T47D (cell line): ENCODE data around the gene CHN1.

Experiments used
- DNase-seq, 2 experiments: peaks; one replicate each; pipeline versions ENCODE4 v3.0.0 to v3.0.0-alpha.2; 2011 to 2012; ENCODE audit warnings: low read depth in 1 of 2, low spot score in 1 of 2
- JUND ChIP-seq: IDR thresholded peaks from 2 replicates; pipeline ENCODE4 v1.6.1; 2012; ENCODE audit warnings: low read depth
- in situ Hi-C: cut with HindIII; loops from 2 replicates; pipeline ENCODE4 v1.10.0; 2016; ENCODE audit warnings: low sequenced_read_pairs, low pct_unique_long_range_greater_than_20kb

Gene CHN1

DNA sequence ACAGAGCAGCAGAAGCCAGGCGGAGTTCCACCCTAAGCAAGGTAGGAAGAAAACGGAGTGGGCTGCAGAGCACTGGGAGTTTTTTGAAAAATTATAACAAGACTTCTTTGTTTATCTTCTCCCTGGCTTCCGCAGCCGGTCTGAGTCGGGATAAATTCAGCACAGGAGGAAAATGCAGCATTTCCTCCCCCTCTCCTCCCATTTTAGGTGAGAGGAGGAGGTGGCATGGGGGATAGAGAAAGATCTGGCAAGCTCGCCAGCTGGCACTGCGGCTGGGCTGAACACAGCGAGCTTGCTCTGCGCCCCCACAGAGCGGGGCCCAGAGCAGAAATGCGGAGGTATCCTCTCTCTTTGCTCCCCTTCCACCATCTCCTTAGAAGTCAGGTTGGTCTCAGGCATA lies 223.2 kb downstream of the CHN1 start:
- no peak for DNase-seq

DNA sequence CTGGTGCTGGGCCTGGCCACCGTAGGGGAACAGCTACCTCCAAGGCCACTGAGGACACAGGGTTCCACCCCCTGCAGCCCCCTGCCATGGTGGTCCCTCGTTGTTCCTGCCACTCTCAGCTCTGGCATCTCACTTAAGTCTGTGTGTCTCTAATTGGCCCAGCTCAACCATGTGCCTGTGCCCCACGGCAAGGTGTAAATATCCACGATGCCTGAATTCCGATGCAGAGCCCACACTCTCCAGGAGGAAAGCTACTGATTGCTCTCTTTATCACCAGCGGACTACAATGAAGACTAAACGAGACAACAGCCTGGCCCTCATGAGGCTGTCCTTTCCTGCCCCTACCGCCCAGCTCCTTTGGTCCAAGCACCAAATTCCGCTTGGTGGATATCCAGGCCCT lies 223.9 kb downstream of the CHN1 start:
- in situ Hi-C loops: no loop called here
- no peak for DNase-seq

More for the DNA sequence above, 223.2 kb downstream of the CHN1 start:
- in situ Hi-C loops: no loop called here
- no peak for TF ChIP-seq JUND

DNA sequence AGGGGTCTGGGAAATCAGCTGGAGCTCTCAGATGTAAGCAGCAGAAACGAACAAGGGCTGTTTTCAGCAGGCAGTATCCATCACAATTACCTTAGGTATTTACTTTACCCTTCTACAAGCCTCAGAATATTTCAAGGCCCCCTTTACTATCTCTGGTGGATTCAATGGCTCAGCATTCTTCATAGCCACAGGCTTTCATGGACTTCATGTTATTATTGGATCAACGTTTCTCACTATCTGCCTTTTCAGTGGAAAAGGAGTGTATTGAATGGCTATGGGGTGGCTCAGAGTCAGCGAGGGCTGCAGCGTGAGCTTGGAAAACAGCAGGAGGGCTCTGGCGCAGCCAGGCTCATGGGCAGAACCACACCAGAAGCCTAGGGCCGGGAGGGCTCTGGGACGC lies 224.3 kb downstream of the CHN1 start:
- no peak for DNase-seq
- no peak for TF ChIP-seq JUND
- in situ Hi-C loops: no loop called here

More for the DNA sequence above, 223.9 kb downstream of the CHN1 start:
- TF ChIP-seq JUND: no peak

DNA sequence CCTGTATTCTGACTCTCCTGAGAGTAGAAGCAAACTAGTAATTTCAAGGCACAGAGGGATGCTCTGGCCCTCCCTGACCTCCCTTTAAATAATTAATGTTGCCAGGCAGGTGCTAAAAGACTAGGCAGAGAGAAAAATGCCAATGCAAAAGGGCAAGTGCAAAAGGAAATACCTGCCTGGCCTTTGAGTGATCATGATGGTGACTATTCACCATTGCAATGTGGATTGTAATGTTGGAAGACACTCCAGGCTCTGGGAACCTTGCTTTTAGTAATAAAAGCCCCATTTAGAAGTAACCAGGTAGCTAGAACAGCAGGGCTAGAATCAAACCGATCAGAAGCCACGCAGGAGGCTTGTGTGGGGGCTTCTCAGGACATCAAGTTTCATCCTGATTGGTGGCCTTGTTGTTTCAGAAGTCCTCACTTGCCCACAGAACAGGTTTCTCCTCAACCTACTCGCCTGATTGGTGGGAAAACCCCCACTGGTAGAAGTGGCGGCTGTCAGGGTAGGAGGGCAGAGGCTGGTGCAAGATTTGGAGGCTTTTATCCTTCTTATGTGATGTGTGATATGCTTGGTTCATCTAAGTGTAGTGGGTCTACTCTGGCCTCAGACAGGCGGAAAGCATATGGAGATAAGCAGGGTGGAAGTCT lies 224.9 kb downstream of the CHN1 start:
- DNase-seq: no peak
- in situ Hi-C loops: no loop called here
- no peak for TF ChIP-seq JUND

DNA sequence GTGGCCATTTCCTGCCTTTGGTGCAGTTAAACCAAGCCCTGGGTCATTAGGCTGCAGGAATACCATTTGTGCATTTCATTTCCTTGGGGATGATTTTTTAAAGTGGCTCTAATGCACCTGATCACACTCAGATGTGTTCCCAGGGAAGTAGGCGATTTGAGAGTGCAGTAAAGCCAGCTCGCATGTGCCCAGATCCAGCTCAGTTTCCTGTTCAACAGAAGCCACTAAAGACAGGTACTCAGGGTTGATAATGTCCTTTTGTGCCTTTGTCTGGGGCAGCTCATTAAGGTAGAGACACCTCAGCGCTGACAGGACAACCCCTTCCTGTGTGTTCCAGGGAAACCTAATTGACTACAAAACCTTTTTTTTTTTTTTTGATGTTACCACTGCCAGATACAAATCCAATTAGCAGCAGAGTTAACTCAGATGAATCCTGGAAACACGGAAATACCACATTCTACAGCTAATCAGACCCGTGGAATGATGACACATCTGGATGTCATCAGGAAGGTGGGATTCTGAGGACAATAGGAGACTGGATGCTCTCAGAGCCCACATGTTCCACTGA lies 225.7 kb downstream of the CHN1 start:
- TF ChIP-seq JUND: no peak
- in situ Hi-C loops: no loop called here
- no peak for DNase-seq

DNA sequence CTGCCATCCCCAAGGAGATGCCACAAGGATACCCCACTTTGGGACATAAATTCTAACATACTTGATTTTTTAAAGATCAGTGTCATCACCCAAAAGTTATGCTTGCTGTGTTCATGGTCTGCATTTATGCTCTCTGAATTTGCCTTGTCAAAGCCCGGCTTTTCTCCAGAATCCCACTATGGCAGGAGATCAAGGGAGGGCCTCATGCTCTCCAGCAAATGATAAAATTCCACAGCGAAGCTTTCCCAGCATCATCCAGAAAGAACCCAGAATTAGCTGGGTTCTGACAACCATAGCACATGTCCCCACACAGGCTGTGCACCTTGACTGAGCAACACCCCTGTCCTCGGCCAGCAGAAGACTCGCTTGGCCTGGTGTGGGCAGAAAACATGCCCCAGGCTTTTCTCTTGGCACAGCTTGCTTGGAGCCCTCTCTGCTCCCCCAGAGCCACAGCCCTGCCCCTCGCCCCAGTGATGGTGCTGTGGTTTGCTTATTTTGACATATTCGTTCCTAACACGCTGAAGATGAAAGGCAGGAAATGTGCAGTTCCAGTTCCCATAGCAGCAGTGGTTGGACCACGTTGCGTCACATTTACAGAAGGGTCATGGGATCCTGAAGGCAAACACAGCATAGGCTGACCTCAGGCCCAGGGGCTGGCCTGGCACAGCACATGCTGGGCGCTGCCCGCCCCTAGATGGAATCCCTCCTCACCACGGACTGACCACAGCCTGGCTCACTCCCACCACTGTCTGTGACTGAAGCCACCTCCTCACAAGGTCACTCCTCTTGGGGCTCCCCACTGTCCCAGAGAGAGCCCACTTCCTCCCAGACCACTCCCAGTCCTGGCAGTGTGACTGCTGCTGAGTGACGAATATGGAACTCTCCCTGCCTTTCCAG lies 226.8 kb downstream of the CHN1 start:
- no peak for TF ChIP-seq JUND
- in situ Hi-C loops: no loop called here
- no peak for DNase-seq

DNA sequence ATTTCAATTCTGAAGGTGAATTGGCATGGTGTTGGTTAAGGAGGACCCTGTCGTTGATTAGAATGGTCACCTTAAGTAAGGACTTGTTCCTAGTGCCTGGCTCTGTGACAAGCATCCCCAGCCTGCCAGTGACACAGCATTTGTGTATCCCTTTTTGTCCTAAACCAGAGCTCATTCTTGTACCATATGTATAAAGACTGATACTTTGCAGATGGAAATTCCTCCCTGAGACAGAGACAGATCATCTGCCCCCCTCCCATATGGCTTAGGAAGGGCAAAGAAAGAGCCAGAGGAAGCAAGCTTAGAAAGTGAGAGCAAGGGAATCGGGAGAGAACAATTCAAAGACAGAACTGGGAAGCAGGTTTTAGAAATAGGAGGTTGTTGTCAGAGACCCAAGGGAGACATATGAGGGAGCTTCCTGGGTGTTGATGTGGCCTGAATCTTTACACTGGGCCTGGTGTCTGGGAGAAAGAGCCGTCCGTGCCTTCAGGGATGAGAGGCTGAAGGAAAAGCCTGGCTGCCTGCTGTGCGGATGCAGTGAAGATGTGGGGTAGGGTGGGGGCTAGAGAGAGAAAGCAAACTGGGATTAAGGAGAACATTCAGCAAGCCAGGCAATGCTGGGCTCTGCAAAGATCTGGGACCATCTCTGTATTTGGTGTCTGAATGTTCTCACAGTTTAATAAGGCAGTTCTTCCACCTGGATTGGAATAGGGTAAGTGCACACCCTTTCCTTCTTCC lies 227.7 kb downstream of the CHN1 start:
- DNase-seq: no peak
- in situ Hi-C loops: no loop called here

DNA sequence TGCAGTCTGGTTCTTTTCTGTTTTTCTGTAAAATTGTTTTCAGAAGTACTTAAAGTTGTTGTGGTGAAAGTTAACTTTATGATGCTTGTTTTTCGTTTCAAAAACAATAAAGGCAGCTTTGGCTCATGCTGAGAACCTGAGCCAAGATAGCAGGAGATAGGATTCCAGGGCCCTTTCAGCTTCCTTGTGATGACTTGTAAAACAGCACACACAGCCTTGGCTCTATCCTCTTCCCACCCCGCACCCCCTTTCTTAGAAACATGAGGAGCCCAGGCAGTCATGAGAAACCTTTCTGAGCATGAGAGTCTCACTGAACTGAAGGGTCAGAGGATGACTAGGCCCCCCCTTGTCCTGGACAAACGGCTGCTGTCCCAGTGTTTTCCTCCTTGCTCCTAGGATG lies 228.5 kb downstream of the CHN1 start:
- no peak for DNase-seq
- in situ Hi-C loops: no loop called here
- TF ChIP-seq JUND: no peak

More for the DNA sequence above, 227.7 kb downstream of the CHN1 start:
- TF ChIP-seq JUND: no peak

DNA sequence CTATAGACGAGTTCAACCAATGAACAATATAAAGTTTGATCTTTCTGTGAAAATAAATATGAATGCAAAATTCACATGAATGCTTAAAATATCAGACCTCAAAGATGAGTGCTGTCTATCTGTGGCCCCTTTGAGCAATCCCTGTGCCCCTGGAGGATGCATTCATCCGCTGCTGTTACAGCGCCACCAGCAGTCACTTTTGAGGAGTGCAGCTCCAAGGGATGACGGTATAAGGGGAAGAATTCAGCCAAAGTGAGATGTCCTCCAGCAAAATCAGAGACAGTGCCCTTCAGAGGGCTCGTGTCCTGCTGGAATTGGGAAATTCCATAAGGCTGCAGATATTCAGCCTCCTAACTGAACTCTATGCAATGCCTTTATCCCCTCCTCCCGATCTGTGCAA lies 229.0 kb downstream of the CHN1 start:
- in situ Hi-C loops: no loop called here
- no peak for TF ChIP-seq JUND
- DNase-seq: no peak

DNA sequence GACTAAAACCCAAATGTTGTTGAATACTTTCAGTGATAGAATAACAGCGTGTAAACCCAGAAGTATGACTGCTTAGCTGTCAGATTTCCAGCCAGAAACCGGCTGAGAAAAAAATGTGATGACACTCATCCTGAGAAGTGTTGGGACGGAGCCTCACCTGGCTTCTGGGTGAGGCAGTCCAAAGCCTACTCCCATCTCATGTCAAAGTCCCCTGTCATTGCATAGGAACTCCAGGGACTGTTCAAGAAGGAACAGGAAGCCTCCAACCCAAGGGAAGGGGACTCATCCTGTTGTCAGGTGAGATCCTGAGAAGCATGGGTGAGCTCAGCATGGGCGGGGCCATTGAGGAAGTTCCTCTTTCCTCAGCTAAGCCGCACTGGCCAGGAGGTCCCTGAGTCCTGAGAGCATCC lies 229.6 kb downstream of the CHN1 start:
- no peak for DNase-seq
- no peak for TF ChIP-seq JUND
- in situ Hi-C loops: no loop called here

DNA sequence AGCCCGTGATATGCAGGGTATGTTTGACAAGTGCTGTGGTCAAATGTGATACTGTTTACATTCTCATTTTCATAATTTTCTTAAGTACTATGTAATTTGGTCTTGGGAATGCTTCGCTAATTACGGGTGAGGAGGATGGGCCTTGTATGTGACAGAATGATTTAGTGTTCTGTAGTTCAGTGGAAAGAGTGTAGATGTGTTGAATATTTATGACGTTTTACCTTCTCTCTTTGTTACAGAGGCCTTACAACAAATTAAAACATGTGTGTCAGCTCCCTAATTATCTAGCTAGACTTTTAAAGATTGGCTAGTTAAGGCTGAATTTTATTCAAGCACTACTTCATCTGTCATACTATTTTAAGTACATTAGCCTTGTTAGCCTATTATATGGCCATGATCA lies 230.3 kb downstream of the CHN1 start:
- TF ChIP-seq JUND: no peak
- no peak for DNase-seq
- in situ Hi-C loops: no loop called here

DNA sequence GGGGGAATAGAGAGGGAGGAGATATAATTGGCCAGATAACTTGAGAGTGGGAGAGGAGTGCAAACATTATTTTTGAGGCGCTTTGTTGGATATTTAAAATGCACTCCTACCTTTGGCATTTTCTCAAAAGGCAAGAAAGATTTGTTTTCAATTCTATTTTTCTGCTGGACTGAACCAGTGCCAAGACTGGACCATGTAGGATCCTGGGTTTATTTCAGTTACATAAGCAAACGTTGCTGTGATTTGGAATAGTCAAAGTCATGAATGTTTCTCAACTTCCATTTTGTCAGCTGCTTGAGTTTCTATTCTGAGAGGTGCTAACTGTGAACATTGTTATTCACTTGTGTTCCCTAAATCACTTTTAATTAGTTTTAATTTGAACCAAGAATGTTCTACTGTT lies 232.0 kb downstream of the CHN1 start:
- in situ Hi-C loops: no loop called here
- TF ChIP-seq JUND: no peak
- no peak for DNase-seq

DNA sequence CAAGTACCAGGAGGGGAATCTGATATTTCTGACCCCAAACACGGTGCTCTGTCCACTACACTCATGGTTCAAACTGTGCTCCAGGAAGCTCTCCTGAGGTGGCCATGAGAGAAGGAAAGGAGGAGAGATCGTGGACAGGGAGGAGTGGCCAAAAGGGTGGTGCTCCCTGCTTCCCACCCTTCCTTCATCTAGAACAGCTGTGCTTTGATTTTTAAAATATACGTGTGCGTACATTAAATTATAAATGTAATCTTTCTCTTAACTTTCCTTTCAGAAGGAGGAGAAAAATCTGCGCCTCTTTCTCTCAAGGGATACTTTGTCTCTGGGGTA lies 232.7 kb downstream of the CHN1 start:
- no peak for TF ChIP-seq JUND
- in situ Hi-C loops: no loop called here
- DNase-seq: no peak
